Upper lobe of left lung (tissue), 6 donors: Measurements from ENCODE around the gene GPR180. TPM values are rescaled to one million over a fixed set of nuclear protein-coding genes. Genes with fewer than 3 reads are reported as not detected.
A peak's percentile ranks its signal among the peaks of the same experiment; 100 is the strongest.

ENCODE experiments used
- ATAC-seq, 2 donors: fragments of 200-7000 bp; cut with Tn5 transposase; one replicate each; pipeline ENCODE4 v1.9.1; 2022; ENCODE audit warnings: mild to moderate bottlenecking in 2 of 2, moderate library complexity in 2 of 2; ENCODE audit not compliant: low FRiP score in 2 of 2
- DNase-seq, 2 donors: peaks; one replicate each; pipeline ENCODE4 v3.0.0-alpha.2; 2019 to 2020
- H3K27ac ChIP-seq, 4 donors: fragments of 200-600 bp; sonication (generic); one replicate each; pipeline ENCODE4 v1.5.1; 2016 to 2019
- H3K27me3 ChIP-seq, 4 donors: fragments of 200-600 bp; sonication (generic); one replicate each; pipeline ENCODE4 v1.5.1; 2017 to 2019
- H3K36me3 ChIP-seq, 4 donors: fragments of 200-600 bp; sonication (generic); one replicate each; pipeline ENCODE4 v1.5.1; 2016 to 2019
- H3K4me1 ChIP-seq, 4 donors: fragments of 200-600 bp; sonication (generic); one replicate each; pipeline ENCODE4 v1.5.1; 2018 to 2019
- H3K4me3 ChIP-seq, 4 donors: fragments of 200-600 bp; sonication (generic); one replicate each; pipeline ENCODE4 v1.5.1; 2017 to 2019; ENCODE audit warnings: mild to moderate bottlenecking in 2 of 4, moderate library complexity in 1 of 4
- H3K9me3 ChIP-seq, 4 donors: fragments of 200-600 bp; sonication (generic); one replicate each; pipeline ENCODE4 v1.5.1; 2018 to 2019
- EP300 ChIP-seq, 4 donors: sonication (generic); formaldehyde crosslinking; IDR thresholded peaks; one replicate each; pipeline ENCODE4 v1.5.1; 2017; ENCODE audit warnings: antibody characterized with exemption in 4 of 4, control low read depth in 2 of 4
- POLR2A ChIP-seq, 4 donors: fragments of 450-650 bp; IDR thresholded peaks; one replicate each; pipeline ENCODE4 v1.5.1; 2016 to 2017; ENCODE audit warnings: antibody characterized with exemption in 4 of 4, mild to moderate bottlenecking in 2 of 4
- POLR2AphosphoS5 ChIP-seq, 2 donors: sonication (generic); formaldehyde crosslinking; IDR thresholded peaks; one replicate each; pipeline ENCODE4 v1.5.1; 2017; ENCODE audit warnings: antibody characterized with exemption in 2 of 2
- WGBS, 2 donors: methylation state at CpG; one replicate each; pipeline ENCODE4 v1.1.5; 2017 to 2018; 5-methylcytosine and 5-hydroxymethylcytosine counted together
- small RNA-seq, 4 donors: library from RNA; depleted of rRNA; stranded (forward); fragments of <200 nt; gene quantifications; one replicate each; pipeline ENCODE3, GENCODE V24; 2016
- total RNA-seq, 6 donors: library from RNA; depleted of rRNA in 4 of 6; stranded (reverse); fragments of >200 nt in 4 of 6; gene quantifications; one replicate each; pipeline versions ENCODE4 v1.1.0 to v1.2.1, GENCODE V29; 2016 to 2021
- TF ChIP-seq, protein P1 (sequence below), 6 experiments: fragments of 450-650 bp in 4 of 6; fragments of 200-600 bp in 2 of 6; sonication (generic) in 2 of 6; IDR thresholded peaks; one replicate each; pipeline ENCODE4 v1.5.1; 2016 to 2019; ENCODE audit warnings: antibody characterized with exemption in 6 of 6
- donor health status: DM: no; HTN: no; CAD: no; lungs with moderate emphysema.
- donor health status: DM: no; HTN: yes; CAD: no; lungs with severe emphysema.

GPR180 gene
- total RNA-seq, 6 donors from 2014 or later = 1.6 to 12.2 (median 3.3) TPM

GRCh38 chr13:94682229-94682628 is 80.6 kb downstream of the GPR180 start:
- Histone ChIP-seq H3K4me3 (no peak overlapping the region), H3K36me3 (no peaks in the 10 kb centered on the region), H3K4me1 (no peaks in the 10 kb centered on the region), H3K27me3 (no peaks in the 10 kb centered on the region), H3K9me3 (no peaks in the 10 kb centered on the region), H3K27ac (no peak overlapping the region)
- WGBS, 2 donors = 69 to 92% methylated on average over 2 of the region's 2 CpGs
- DNase-seq = no peak
- no peak for ATAC-seq
- TF ChIP-seq EP300 (IDR thresholded peaks at IDR 0.05) (no peak), POLR2A (IDR thresholded peaks at IDR 0.05) (no peak), POLR2AphosphoS5 (IDR thresholded peaks at IDR 0.05) (no peak)
- TF ChIP-seq, protein P1, sequence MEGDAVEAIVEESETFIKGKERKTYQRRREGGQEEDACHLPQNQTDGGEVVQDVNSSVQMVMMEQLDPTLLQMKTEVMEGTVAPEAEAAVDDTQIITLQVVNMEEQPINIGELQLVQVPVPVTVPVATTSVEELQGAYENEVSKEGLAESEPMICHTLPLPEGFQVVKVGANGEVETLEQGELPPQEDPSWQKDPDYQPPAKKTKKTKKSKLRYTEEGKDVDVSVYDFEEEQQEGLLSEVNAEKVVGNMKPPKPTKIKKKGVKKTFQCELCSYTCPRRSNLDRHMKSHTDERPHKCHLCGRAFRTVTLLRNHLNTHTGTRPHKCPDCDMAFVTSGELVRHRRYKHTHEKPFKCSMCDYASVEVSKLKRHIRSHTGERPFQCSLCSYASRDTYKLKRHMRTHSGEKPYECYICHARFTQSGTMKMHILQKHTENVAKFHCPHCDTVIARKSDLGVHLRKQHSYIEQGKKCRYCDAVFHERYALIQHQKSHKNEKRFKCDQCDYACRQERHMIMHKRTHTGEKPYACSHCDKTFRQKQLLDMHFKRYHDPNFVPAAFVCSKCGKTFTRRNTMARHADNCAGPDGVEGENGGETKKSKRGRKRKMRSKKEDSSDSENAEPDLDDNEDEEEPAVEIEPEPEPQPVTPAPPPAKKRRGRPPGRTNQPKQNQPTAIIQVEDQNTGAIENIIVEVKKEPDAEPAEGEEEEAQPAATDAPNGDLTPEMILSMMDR (IDR thresholded peaks at IDR 0.05) = no peak

GRCh38 chr13:94683409-94683808 is 81.8 kb downstream of the GPR180 start:
- no peak for TF ChIP-seq POLR2A (IDR thresholded peaks at IDR 0.05)
- TF ChIP-seq EP300 (IDR thresholded peaks at IDR 0.05) = no peak
- peak in 1 of 2 donors; percentile 35 for ATAC-seq

More at GRCh38 chr13:94683409-94683808, 81.8 kb downstream of the GPR180 start:
- Histone ChIP-seq H3K9me3 (no peaks in the 10 kb centered on the region), H3K36me3 (no peaks in the 10 kb centered on the region), H3K27me3 (no peaks in the 10 kb centered on the region), H3K27ac (no peak overlapping the region), H3K4me1 (no peaks in the 10 kb centered on the region), H3K4me3 (no peak overlapping the region)
- WGBS, 2 donors = 78 to 80% methylated on average over 5 of the region's 5 CpGs
- peak in 1 of 2 donors; percentile 6 for DNase-seq

Small RNA genes within 50 kb of the gene (small RNA-seq; reads per million reads assigned to genes)
- 0 to 0.43 (median 0.14) reads per million in 4 donors for gene RNA5SP36

Other genes starting within 250 kb of the GPR180 start
- 1 to 10 TPM in 1 of 6 donors, under 1 TPM in 2, not detected in 3; 0.07 to 4.2 (median 0.20) TPM for gene DCT, start 122.2 kb upstream of the GPR180 start, total RNA-seq
- gene TGDS, start 5.7 kb upstream of the GPR180 start, total RNA-seq = 10 to 100 TPM in 2 of 6 donors, 1 to 10 TPM in 4; 2.8 to 13.5 (median 7.5) TPM
- gene SOX21, start 110.7 kb downstream of the GPR180 start, total RNA-seq = under 1 TPM in 2 of 6 donors, not detected in 4; 0.13 to 0.79 TPM